Coronary artery (tissue), 2 donors: ENCODE results near the gene MRPS10.

ENCODE experiments used
- DNase-seq: peaks from one replicate; pipeline ENCODE4 v3.0.0-alpha.2; 2017; ENCODE audit warnings: low spot score
- H3K27ac ChIP-seq, 2 donors: fragments of 200-600 bp; sonication (generic); one replicate each; pipeline ENCODE4 v1.5.1; 2016 to 2019
- H3K4me3 ChIP-seq: fragments of 200-600 bp; sonication (generic); 2 replicates; pipeline ENCODE4 v1.5.1; 2016; ENCODE audit warnings: mild to moderate bottlenecking, moderate library complexity
- CTCF ChIP-seq: fragments of 200-600 bp; sonication (generic); IDR thresholded peaks from one replicate; pipeline ENCODE4 v1.5.1; 2019; ENCODE audit warnings: antibody characterized with exemption

Gene MRPS10

GRCh38 chr6:42230345-42231321 lies 13.0 kb upstream of the MRPS10 start:
- Histone ChIP-seq H3K4me3 (no peak overlapping the region), H3K27ac (no peak overlapping the region)
- DNase-seq = no peak
- no peak for TF ChIP-seq CTCF

GRCh38 chr6:42229506-42230119 lies 12.0 kb upstream of the MRPS10 start:
- no peak for DNase-seq
- Histone ChIP-seq H3K4me3 (no peak overlapping the region), H3K27ac (no peak overlapping the region)
- no peak for TF ChIP-seq CTCF

- H3K27ac ChIP-seq = no peak overlapping the region
These were observed 10.6 kb upstream of the MRPS10 start for GRCh38 chr6:42228305-42228704.

GRCh38 chr6:42227173-42227850 lies 9.7 kb upstream of the MRPS10 start:
- DNase-seq = no peak
- H3K27ac ChIP-seq = no peak overlapping the region
- H3K4me3 ChIP-seq = no peak overlapping the region
- no peak for TF ChIP-seq CTCF

More at GRCh38 chr6:42228305-42228704, 10.6 kb upstream of the MRPS10 start:
- DNase-seq = no peak
- no peak for TF ChIP-seq CTCF
- no peak overlapping the region for H3K4me3 ChIP-seq

- H3K27ac ChIP-seq = no peak overlapping the region
- H3K4me3 ChIP-seq = no peak overlapping the region
- no peak for TF ChIP-seq CTCF
- no peak for DNase-seq
These were observed 9.0 kb upstream of the MRPS10 start for GRCh38 chr6:42226645-42227143.

GRCh38 chr6:42226161-42226611 lies 8.5 kb upstream of the MRPS10 start:
- TF ChIP-seq CTCF = no peak
- H3K4me3 ChIP-seq = no peak overlapping the region
- H3K27ac ChIP-seq = no peak overlapping the region
- DNase-seq = no peak
